HEK293T (cell line): ENCODE data around the gene RBM10.

Experiments used
- CTCF ChIA-PET: fragments of 350-600 bp; formaldehyde crosslinking; extraction: SDS; loops from one replicate; lab custom pipeline; 2021; ENCODE audit warnings: antibody characterized with exemption, inconsistent platforms; lab: Yijun Ruan, JAX
- POLR2A ChIA-PET: fragments of 350-600 bp; formaldehyde crosslinking; extraction: SDS; loops from one replicate; lab custom pipeline; 2020; ENCODE audit warnings: antibody characterized with exemption, inconsistent platforms; lab: Yijun Ruan, JAX
- DNase-seq: peaks from one replicate; pipeline ENCODE4 v3.0.0; 2012; ENCODE audit warnings: mixed read lengths; ENCODE audit errors: extremely low spot score
- ARNT ChIP-seq: fragments of 450-650 bp; IDR thresholded peaks from 2 replicates; pipeline ENCODE4 v1.6.1; 2017; ENCODE audit warnings: mild to moderate bottlenecking
- BHLHE40 ChIP-seq: fragments of 450-650 bp; IDR thresholded peaks from 2 replicates; pipeline ENCODE4 v1.6.1; 2016; ENCODE audit warnings: mild to moderate bottlenecking, moderate library complexity, borderline replicate concordance
- CTBP1 ChIP-seq: fragments of 450-650 bp; IDR thresholded peaks from 2 replicates; pipeline ENCODE4 v1.6.1; 2016; ENCODE audit warnings: borderline replicate concordance
- ELF4 ChIP-seq: fragments of 450-650 bp; IDR thresholded peaks from 2 replicates; pipeline ENCODE4 v1.6.1; 2017; ENCODE audit warnings: antibody characterized with exemption
- FOXA1 ChIP-seq: fragments of 450-650 bp; IDR thresholded peaks from 2 replicates; pipeline ENCODE4 v1.6.1; 2016; ENCODE audit warnings: mild to moderate bottlenecking
- FOXK2 ChIP-seq: fragments of 450-650 bp; IDR thresholded peaks from 2 replicates; pipeline ENCODE4 v1.6.1; 2016; ENCODE audit warnings: mild to moderate bottlenecking
- FOXM1 ChIP-seq: fragments of 450-650 bp; IDR thresholded peaks from 2 replicates; pipeline ENCODE4 v1.6.1; 2017; ENCODE audit warnings: mild to moderate bottlenecking, borderline replicate concordance
- HDGF ChIP-seq: fragments of 450-650 bp; IDR thresholded peaks from 2 replicates; pipeline ENCODE4 v1.6.1; 2017; ENCODE audit warnings: antibody characterized with exemption, borderline replicate concordance
- L3MBTL2 ChIP-seq: fragments of 450-650 bp; conservative IDR thresholded peaks from 2 replicates; pipeline ENCODE4 v1.6.1; 2016; ENCODE audit warnings: mild to moderate bottlenecking
- LEF1 ChIP-seq: fragments of 450-650 bp; IDR thresholded peaks from 2 replicates; pipeline ENCODE4 v1.6.1; 2017; ENCODE audit warnings: mild to moderate bottlenecking, borderline replicate concordance
- NFRKB ChIP-seq: fragments of 450-650 bp; IDR thresholded peaks from 2 replicates; pipeline ENCODE4 v1.6.1; 2016; ENCODE audit warnings: mild to moderate bottlenecking, moderate library complexity
- SP1 ChIP-seq: fragments of 450-650 bp; IDR thresholded peaks from 2 replicates; pipeline ENCODE4 v1.6.1; 2017
- SUZ12 ChIP-seq: fragments of 450-650 bp; IDR thresholded peaks from 2 replicates; pipeline ENCODE4 v1.6.1; 2016; ENCODE audit warnings: mild to moderate bottlenecking
- TARDBP ChIP-seq: fragments of 450-650 bp; IDR thresholded peaks from 2 replicates; pipeline ENCODE4 v1.6.1; 2016
- ZNF384 ChIP-seq: fragments of 450-650 bp; IDR thresholded peaks from 2 replicates; pipeline ENCODE4 v1.6.1; 2016
- TF ChIP-seq, protein P1 (sequence below): fragments of 450-650 bp; IDR thresholded peaks from 2 replicates; pipeline ENCODE4 v1.6.1; 2016

RBM10 gene

DNA sequence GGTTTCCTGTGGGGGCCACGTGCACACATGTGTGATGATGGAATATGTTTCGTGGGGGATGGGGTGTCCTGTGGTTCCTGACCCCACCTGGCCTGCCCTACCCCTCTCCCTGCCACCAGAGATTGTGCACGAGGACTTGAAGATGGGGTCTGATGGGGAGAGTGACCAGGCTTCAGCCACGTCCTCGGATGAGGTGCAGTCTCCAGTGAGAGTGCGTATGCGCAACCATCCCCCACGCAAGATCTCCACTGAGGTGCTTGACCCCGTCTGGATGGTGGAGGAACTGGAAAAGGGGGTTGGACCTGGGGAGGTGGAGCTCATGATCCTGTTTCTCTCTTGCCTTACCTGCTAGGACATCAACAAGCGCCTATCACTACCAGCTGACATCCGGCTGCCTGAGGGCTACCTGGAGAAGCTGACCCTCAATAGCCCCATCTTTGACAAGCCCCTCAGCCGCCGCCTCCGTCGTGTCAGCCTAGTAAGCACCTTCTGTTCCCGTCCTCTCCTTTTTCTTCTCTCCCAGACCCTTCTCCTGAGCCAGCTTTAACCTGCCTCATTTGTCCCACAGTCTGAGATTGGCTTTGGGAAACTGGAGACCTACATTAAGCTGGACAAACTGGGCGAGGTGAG, 79.4 kb downstream of the RBM10 start:
- TF ChIP-seq SP1, result no peak
- DNase-seq, result no peak
- ChIA-PET CTCF (no interaction called here), POLR2A (interaction anchor here (1.3 kb wide), 1 partner anchor 13 kb away, joined by 3 read pairs; no protein-coding TSS in a partner anchor)

DNA sequence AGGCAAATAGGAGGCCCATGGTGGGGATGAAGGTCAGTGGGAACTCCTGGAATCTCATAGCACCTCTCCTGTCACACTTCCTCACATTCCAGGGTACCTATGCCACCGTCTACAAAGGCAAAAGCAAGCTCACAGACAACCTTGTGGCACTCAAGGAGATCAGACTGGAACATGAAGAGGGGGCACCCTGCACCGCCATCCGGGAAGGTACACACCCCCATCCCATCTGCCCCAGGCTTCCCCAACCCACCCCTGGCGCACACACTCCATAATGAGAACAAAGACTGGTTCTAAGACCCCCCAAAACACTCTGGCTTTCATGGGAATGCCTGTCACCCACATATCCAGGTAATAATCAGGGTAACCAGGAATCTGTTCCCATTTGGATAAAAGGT, 79.9 kb downstream of the RBM10 start:
- DNase-seq, result no peak
- POLR2A ChIA-PET, result interaction anchor here (1.3 kb wide), 1 partner anchor 13 kb away, joined by 3 read pairs; no protein-coding TSS in a partner anchor
- CTCF ChIA-PET, result no interaction called here
- TF ChIP-seq ZNF384, result no peak
- TF ChIP-seq LEF1, result no peak
- no peak for TF ChIP-seq NFRKB
- TF ChIP-seq FOXM1, result no peak
- no peak for TF ChIP-seq ELF4
- no peak for TF ChIP-seq HDGF
- no peak for TF ChIP-seq FOXK2

DNA sequence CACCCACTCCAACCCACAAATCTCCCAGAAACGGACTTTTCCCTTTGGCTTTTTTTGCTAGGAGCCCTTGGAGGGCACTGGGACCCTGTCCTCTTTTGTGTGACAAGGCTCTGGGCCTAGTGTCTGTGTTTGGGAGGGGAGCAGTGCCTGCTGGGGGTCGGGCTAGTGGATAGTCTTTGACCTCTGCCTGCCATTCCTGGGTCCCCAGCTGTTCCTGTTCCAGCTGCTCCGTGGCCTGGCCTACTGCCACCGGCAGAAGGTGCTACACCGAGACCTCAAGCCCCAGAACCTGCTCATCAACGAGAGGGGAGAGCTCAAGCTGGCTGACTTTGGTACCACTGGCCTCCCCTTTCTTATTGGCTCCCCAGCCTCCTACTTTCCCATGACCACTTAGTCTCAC, 81.0 kb downstream of the RBM10 start:
- no peak for TF ChIP-seq FOXM1
- TF ChIP-seq NFRKB, result no peak
- TF ChIP-seq HDGF, result no peak
- no peak for TF ChIP-seq ARNT
- TF ChIP-seq FOXA1, result no peak
- TF ChIP-seq LEF1, result no peak
- no peak for TF ChIP-seq ZNF384
- no peak for TF ChIP-seq CTBP1
- TF ChIP-seq BHLHE40, result no peak
- TF ChIP-seq SP1, result no peak
- TF ChIP-seq SUZ12, result no peak
- TF ChIP-seq, protein P1, sequence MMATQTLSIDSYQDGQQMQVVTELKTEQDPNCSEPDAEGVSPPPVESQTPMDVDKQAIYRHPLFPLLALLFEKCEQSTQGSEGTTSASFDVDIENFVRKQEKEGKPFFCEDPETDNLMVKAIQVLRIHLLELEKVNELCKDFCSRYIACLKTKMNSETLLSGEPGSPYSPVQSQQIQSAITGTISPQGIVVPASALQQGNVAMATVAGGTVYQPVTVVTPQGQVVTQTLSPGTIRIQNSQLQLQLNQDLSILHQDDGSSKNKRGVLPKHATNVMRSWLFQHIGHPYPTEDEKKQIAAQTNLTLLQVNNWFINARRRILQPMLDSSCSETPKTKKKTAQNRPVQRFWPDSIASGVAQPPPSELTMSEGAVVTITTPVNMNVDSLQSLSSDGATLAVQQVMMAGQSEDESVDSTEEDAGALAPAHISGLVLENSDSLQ, result no peak
- TF ChIP-seq L3MBTL2, result no peak
- TF ChIP-seq TARDBP, result no peak
- ChIA-PET POLR2A (no interaction called here), CTCF (no interaction called here)
- DNase-seq, result no peak

DNA sequence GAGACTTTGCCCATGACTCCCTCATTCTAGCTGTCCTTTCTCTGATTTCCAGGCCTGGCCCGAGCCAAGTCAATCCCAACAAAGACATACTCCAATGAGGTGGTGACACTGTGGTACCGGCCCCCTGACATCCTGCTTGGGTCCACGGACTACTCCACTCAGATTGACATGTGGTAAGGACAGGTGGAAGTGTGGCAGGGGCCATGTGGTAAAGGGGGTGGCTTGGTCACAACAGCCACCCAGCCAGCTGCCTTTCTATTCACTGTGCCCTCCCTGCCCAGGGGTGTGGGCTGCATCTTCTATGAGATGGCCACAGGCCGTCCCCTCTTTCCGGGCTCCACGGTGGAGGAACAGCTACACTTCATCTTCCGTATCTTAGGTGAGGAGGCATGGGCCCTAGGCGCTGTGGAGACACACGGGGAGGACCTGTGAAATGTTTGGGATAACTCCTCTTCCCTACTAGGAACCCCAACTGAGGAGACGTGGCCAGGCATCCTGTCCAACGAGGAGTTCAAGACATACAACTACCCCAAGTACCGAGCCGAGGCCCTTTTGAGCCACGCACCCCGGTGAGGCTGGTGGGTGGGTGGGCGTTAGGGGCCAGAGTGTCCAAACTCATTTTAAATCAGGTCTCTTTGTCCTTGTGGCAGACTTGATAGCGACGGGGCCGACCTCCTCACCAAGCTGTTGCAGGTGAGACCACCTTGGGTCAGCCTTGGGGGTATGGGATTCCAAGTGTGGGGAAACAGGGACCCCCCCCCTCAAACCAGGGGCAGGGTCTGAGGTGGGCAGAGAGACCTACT, 81.7 kb downstream of the RBM10 start:
- TF ChIP-seq TARDBP, result no peak
- TF ChIP-seq NFRKB, result no peak
- TF ChIP-seq L3MBTL2, result no peak
- TF ChIP-seq ZNF384, result no peak
- TF ChIP-seq FOXA1, result no peak
- no peak for TF ChIP-seq CTBP1
- no peak for TF ChIP-seq BHLHE40
- TF ChIP-seq SUZ12, result no peak
- no peak for TF ChIP-seq FOXM1
- no peak for TF ChIP-seq ELF4
- TF ChIP-seq, protein P1, result no peak
- TF ChIP-seq FOXK2, result no peak
- TF ChIP-seq LEF1, result no peak
- TF ChIP-seq HDGF, result no peak
- POLR2A ChIA-PET, result no interaction called here
- CTCF ChIA-PET, result no interaction called here

DNA sequence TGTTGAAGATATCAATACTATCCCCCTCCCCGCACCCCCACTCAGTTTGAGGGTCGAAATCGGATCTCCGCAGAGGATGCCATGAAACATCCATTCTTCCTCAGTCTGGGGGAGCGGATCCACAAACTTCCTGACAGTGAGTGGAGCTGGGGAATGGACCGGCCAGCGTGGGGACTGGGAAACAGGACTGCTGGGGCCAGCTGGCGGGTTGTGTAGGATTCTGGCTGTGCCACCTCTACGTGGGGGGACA, 82.2 kb downstream of the RBM10 start:
- TF ChIP-seq BHLHE40, result no peak
- ChIA-PET CTCF (no interaction called here), POLR2A (interaction anchor here (0.6 kb wide), 1 partner anchor 158 kb away, joined by 3 read pairs; no protein-coding TSS in a partner anchor)
- no peak for DNase-seq

More for the DNA sequence above, 81.7 kb downstream of the RBM10 start:
- DNase-seq, result no peak

DNA sequence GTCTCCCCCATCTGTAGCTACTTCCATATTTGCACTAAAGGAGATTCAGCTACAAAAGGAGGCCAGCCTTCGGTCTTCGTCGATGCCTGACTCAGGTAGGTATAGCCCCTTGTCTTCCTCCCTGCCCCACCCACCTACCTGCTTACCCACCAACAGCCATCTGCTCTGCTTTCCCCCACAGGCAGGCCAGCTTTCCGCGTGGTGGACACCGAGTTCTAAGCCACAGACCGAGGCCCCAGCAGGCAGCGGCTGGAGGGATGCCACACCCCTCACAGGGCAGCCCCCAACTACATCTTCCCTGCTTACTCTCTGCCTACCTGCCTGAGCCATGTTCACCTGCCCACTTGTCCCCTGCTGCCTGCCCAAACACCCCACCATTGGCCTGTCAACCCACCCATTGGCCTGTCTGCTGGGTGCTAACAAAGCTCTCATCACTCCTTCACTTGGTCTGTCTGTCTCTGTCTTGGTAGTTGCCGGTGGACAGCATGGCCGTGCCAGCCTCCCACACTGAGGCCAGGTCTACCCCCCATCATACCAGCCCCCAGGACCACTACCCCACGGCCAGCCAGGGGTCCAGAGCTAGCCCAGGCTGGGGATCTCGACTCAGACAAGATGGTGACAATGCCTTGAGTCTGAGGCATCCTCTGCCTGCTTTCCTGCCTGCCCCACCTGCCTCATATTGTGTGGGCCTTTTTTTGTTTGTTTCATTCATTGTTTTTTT, 83.7 kb downstream of the RBM10 start:
- DNase-seq, result no peak

More for the DNA sequence above, 83.7 kb downstream of the RBM10 start:
- POLR2A ChIA-PET, result interaction anchor here (0.7 to 1.3 kb wide), 3 partner anchors 9 to 11 kb away, joined by 3 to 5 read pairs (median 3); partner anchors contain the start of gene CDK16
- CTCF ChIA-PET, result no interaction called here
- TF ChIP-seq HDGF (no peak), FOXK2 (no peak), CTBP1 (no peak), FOXA1 (no peak), NFRKB (no peak)
- TF ChIP-seq, protein P1, result no peak
